Neural cell (in vitro differentiated cells): Measurements from ENCODE around the gene HSPA12A. TPM values are rescaled to one million over a fixed set of nuclear protein-coding genes. Genes with fewer than 3 reads are reported as not detected.

Source experiments
- H2AFZ ChIP-seq: fragments of 200-600, 300-800 bp; sonication (generic), shearing (Covaris generic); 2 replicates; pipeline ENCODE4 v1.6.0; 2014; ENCODE audit warnings: low read depth, mild to moderate bottlenecking, antibody characterized with exemption, low read length, moderate library complexity
- H3F3A ChIP-seq: fragments of 200-600 bp; shearing (Covaris generic); 2 replicates; pipeline ENCODE4 v1.6.1; 2016; ENCODE audit warnings: mild to moderate bottlenecking, moderate library complexity, mixed read lengths, antibody characterized with exemption, low read length; ENCODE audit not compliant: insufficient read depth, poor library complexity, severe bottlenecking
- H3K27ac ChIP-seq: fragments of 200-600, 300-800 bp; sonication (generic), shearing (Covaris generic); 2 replicates; pipeline ENCODE4 v1.5.1; 2014; ENCODE audit warnings: mild to moderate bottlenecking, low read length, moderate library complexity
- H3K27me3 ChIP-seq: fragments of 300-800, 200-600 bp; sonication (generic), shearing (Covaris generic); 2 replicates; pipeline ENCODE4 v1.6.0; 2014; ENCODE audit warnings: mild to moderate bottlenecking, low read depth, low read length, moderate library complexity; ENCODE audit not compliant: insufficient read depth
- H3K36me3 ChIP-seq: fragments of 300-800, 200-600 bp; sonication (generic), shearing (Covaris generic); 2 replicates; pipeline ENCODE4 v1.5.1; 2014; ENCODE audit warnings: mild to moderate bottlenecking, antibody characterized with exemption, low read length, moderate library complexity; ENCODE audit not compliant: insufficient read depth
- H3K4me2 ChIP-seq: fragments of 300-800, 200-600 bp; sonication (generic), shearing (Covaris generic); 2 replicates; pipeline ENCODE4 v1.6.0; 2014; ENCODE audit warnings: mild to moderate bottlenecking, low read length
- H3K4me3 ChIP-seq: fragments of 300-800, 200-600 bp; sonication (generic), shearing (Covaris generic); 2 replicates; pipeline ENCODE4 v1.5.1; 2014; ENCODE audit warnings: mild to moderate bottlenecking, low read length, moderate library complexity
- H3K79me2 ChIP-seq: fragments of 200-600 bp; shearing (Covaris generic); replicated peaks from 2 replicates; pipeline ENCODE4 v1.6.0; 2014; ENCODE audit warnings: mild to moderate bottlenecking, low read length, moderate library complexity; ENCODE audit not compliant: insufficient read depth
- H3K9ac ChIP-seq: fragments of 300-800, 200-600 bp; sonication (generic), shearing (Covaris generic); 2 replicates; pipeline ENCODE4 v1.6.1; 2016; ENCODE audit warnings: mild to moderate bottlenecking, low read length, mixed read lengths
- H3K9me2 ChIP-seq: fragments of 200-600 bp; shearing (Covaris generic); 2 replicates; pipeline ENCODE4 v1.6.1; 2016; ENCODE audit warnings: mild to moderate bottlenecking, low read length, mixed read lengths; ENCODE audit not compliant: insufficient read depth
- H3K9me3 ChIP-seq: fragments of 200-600, 300-800 bp; sonication (generic), shearing (Covaris generic); 2 replicates; pipeline ENCODE4 v1.6.1; 2016; ENCODE audit warnings: mild to moderate bottlenecking, mixed run types, low read length, moderate library complexity, mixed read lengths
- H4K20me1 ChIP-seq: fragments of 200-600 bp; shearing (Covaris generic); 2 replicates; pipeline ENCODE4 v1.6.1; 2016; ENCODE audit warnings: mild to moderate bottlenecking, mixed run types; ENCODE audit not compliant: insufficient read depth
- EP300 ChIP-seq: fragments of 450-650 bp; conservative IDR thresholded peaks from 2 replicates; pipeline ENCODE4 v1.6.1; 2014; ENCODE audit warnings: antibody characterized with exemption, mild to moderate bottlenecking, moderate library complexity; ENCODE audit not compliant: poor library complexity, severe bottlenecking
- EZH2 ChIP-seq: fragments of 200-600, 300-800 bp; shearing (Covaris generic), sonication (generic); IDR thresholded peaks from 2 replicates; pipeline ENCODE4 v1.6.1; 2014; ENCODE audit warnings: antibody characterized with exemption, low read length, borderline replicate concordance, mild to moderate bottlenecking; ENCODE audit not compliant: insufficient read depth, poor library complexity, severe bottlenecking
- MXI1 ChIP-seq: fragments of 450-650 bp; conservative IDR thresholded peaks from 2 replicates; pipeline ENCODE4 v1.6.1; 2014; ENCODE audit warnings: antibody characterized with exemption, mild to moderate bottlenecking; ENCODE audit not compliant: poor library complexity, severe bottlenecking
- POLR2AphosphoS5 ChIP-seq: IDR thresholded peaks from 2 replicates; pipeline ENCODE4 v1.6.1; 2012
- SMC3 ChIP-seq: fragments of 450-650 bp; conservative IDR thresholded peaks from 2 replicates; pipeline ENCODE4 v1.6.1; 2014; ENCODE audit warnings: antibody characterized with exemption, mild to moderate bottlenecking, moderate library complexity; ENCODE audit not compliant: poor library complexity
- TAF1 ChIP-seq: IDR thresholded peaks from 2 replicates; pipeline ENCODE4 v1.6.1; 2012; ENCODE audit warnings: low read depth
- polyA plus RNA-seq: library from polyadenylated mRNA; depleted of rRNA; stranded (reverse); fragments of >200 nt; gene quantifications from 2 replicates; pipeline ENCODE4 v1.2.3, GENCODE V29; 2014
- TF ChIP-seq, protein P1 (sequence below): IDR thresholded peaks from 2 replicates; pipeline ENCODE4 v1.6.1; 2012; ENCODE audit warnings: borderline replicate concordance
- TF ChIP-seq, protein P2 (sequence below): fragments of 450-650 bp; IDR thresholded peaks from 2 replicates; pipeline ENCODE4 v1.5.1; 2014; ENCODE audit warnings: antibody characterized with exemption, mild to moderate bottlenecking, moderate library complexity; ENCODE audit not compliant: poor library complexity, severe bottlenecking

The HSPA12A gene
- polyA plus RNA-seq, 1 donor from 2014 or later: 5.9 TPM

DNA sequence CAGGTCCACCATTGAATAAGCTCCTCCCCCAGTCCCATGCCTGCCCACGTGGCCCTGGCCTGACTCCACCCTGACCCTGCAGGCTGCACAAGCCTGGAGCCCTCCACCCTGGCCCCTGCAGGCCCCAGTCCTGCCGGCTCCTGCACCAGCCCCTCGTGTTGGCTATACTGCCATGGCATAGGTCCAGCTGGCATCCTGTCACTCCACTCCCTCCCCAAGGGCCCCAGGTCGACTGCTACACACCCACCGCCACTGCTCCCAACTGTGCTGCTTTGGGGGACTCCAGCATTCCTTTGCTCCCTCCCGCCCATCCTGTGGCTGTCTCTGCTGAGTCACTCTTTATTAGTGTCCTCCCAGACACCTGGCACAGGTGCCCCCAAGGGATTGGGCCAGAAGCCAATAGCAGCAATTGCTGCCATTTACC, 32.4 kb upstream of the HSPA12A start:
- Histone ChIP-seq H3K36me3 (no peaks in the 10 kb centered on the region), H3K4me3 (no peak overlapping the region), H3K9me2 (no peaks in the 10 kb centered on the region), H4K20me1 (no peaks in the 10 kb centered on the region), H3K27me3 (no peaks in the 10 kb centered on the region), H3K27ac (no peak overlapping the region), H3F3A (no peaks in the 10 kb centered on the region), H3K9ac (no peak overlapping the region), H3K4me2 (no peak overlapping the region), H3K9me3 (no peaks in the 10 kb centered on the region), H2AFZ (no peak overlapping the region), H3K79me2 (no peaks in the 10 kb centered on the region)
- TF ChIP-seq TAF1 (no peak), EP300 (no peak), MXI1 (no peak), SMC3 (no peak), POLR2AphosphoS5 (no peak)
- TF ChIP-seq, protein P1, sequence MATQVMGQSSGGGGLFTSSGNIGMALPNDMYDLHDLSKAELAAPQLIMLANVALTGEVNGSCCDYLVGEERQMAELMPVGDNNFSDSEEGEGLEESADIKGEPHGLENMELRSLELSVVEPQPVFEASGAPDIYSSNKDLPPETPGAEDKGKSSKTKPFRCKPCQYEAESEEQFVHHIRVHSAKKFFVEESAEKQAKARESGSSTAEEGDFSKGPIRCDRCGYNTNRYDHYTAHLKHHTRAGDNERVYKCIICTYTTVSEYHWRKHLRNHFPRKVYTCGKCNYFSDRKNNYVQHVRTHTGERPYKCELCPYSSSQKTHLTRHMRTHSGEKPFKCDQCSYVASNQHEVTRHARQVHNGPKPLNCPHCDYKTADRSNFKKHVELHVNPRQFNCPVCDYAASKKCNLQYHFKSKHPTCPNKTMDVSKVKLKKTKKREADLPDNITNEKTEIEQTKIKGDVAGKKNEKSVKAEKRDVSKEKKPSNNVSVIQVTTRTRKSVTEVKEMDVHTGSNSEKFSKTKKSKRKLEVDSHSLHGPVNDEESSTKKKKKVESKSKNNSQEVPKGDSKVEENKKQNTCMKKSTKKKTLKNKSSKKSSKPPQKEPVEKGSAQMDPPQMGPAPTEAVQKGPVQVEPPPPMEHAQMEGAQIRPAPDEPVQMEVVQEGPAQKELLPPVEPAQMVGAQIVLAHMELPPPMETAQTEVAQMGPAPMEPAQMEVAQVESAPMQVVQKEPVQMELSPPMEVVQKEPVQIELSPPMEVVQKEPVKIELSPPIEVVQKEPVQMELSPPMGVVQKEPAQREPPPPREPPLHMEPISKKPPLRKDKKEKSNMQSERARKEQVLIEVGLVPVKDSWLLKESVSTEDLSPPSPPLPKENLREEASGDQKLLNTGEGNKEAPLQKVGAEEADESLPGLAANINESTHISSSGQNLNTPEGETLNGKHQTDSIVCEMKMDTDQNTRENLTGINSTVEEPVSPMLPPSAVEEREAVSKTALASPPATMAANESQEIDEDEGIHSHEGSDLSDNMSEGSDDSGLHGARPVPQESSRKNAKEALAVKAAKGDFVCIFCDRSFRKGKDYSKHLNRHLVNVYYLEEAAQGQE: no peak

DNA sequence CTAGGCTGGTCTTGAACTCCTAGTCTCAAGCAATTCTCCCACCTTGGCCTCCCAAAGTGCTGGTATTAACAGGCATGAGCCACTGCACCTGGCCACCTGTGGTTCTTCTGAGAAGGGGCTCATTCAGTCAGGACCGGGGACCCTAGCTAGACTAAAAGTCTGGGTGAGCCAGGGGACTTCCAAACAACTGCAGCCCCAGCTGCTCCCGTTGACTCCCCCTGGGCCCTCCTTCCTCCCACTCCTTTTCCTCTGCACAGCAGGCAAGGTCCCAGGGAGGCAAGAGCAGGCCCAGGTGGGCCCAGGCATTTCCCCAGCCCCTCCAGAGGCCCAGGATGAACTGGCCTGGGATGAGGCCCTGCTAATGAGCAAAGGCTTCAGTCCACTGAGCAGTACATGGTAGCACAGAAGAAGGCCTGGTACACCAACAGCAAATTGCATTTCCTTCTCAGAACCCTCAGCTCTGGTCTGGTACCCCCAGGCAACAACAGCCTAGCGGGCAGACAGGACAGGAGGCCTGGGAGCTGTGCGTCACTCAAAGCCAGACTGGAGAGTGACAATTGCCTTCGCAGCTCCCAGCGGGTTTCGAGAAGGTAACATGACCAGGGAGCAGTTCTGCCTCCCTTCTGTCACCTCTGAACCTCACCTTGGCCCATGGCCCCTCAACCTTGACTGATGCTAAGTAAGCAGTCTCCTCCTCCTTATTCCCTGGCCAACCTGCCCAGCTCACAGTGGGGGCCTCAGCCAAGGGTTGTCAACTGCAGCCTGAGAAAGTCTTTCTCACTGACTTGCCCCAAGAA, 30.7 kb upstream of the HSPA12A start:
- Histone ChIP-seq H3K79me2 (no peaks in the 10 kb centered on the region), H3K4me2 (no peak overlapping the region), H3K27me3 (no peaks in the 10 kb centered on the region), H3K36me3 (no peaks in the 10 kb centered on the region), H3K27ac (no peak overlapping the region), H3K9ac (no peak overlapping the region), H4K20me1 (no peaks in the 10 kb centered on the region), H2AFZ (no peak overlapping the region), H3K9me3 (no peaks in the 10 kb centered on the region), H3K9me2 (no peaks in the 10 kb centered on the region), H3K4me3 (no peak overlapping the region), H3F3A (no peaks in the 10 kb centered on the region)
- TF ChIP-seq POLR2AphosphoS5 (no peak), SMC3 (no peak), MXI1 (no peak), EP300 (no peak), EZH2 (no peak)
- TF ChIP-seq, protein P1: no peak
- TF ChIP-seq, protein P2, sequence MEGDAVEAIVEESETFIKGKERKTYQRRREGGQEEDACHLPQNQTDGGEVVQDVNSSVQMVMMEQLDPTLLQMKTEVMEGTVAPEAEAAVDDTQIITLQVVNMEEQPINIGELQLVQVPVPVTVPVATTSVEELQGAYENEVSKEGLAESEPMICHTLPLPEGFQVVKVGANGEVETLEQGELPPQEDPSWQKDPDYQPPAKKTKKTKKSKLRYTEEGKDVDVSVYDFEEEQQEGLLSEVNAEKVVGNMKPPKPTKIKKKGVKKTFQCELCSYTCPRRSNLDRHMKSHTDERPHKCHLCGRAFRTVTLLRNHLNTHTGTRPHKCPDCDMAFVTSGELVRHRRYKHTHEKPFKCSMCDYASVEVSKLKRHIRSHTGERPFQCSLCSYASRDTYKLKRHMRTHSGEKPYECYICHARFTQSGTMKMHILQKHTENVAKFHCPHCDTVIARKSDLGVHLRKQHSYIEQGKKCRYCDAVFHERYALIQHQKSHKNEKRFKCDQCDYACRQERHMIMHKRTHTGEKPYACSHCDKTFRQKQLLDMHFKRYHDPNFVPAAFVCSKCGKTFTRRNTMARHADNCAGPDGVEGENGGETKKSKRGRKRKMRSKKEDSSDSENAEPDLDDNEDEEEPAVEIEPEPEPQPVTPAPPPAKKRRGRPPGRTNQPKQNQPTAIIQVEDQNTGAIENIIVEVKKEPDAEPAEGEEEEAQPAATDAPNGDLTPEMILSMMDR: no peak
